NCI-H146 (cell line): ENCODE measurements around the gene CD28.

Experiments
- DNase-seq: peaks from one replicate; lab custom pipeline; 2025; lab: John Stamatoyannopoulos, UW

CD28 gene

GRCh38 chr2:203718087-203718486 lies 11.6 kb downstream of the CD28 start:
- no peak for DNase-seq

GRCh38 chr2:203719456-203720410 lies 13.3 kb downstream of the CD28 start:
- no peak for DNase-seq

GRCh38 chr2:203720915-203721672 lies 14.7 kb downstream of the CD28 start:
- DNase-seq: no peak

- no peak for DNase-seq
Observed at GRCh38 chr2:203721781-203722300, 15.4 kb downstream of the CD28 start.

- DNase-seq: peak; percentile 6
Observed at GRCh38 chr2:203722411-203722810, 16.0 kb downstream of the CD28 start.

GRCh38 chr2:203728321-203728720 lies 21.9 kb downstream of the CD28 start:
- DNase-seq: no peak

- DNase-seq: no peak
Observed at GRCh38 chr2:203730076-203730729, 23.8 kb downstream of the CD28 start.

- no peak for DNase-seq
Observed at GRCh38 chr2:203730883-203731282, 24.4 kb downstream of the CD28 start.

- DNase-seq: peak; percentile 53
Observed at GRCh38 chr2:203732092-203732952, 25.9 kb downstream of the CD28 start.

- no peak for DNase-seq
Observed at GRCh38 chr2:203732953-203733510, 26.6 kb downstream of the CD28 start.

GRCh38 chr2:203733684-203734083 lies 27.2 kb downstream of the CD28 start:
- no peak for DNase-seq

- DNase-seq: no peak
Observed at GRCh38 chr2:203734276-203734983, 28.0 kb downstream of the CD28 start.

- DNase-seq: no peak
Observed at GRCh38 chr2:203737360-203737759, 30.9 kb downstream of the CD28 start.

- no peak for DNase-seq
Observed at GRCh38 chr2:203739351-203739750, 32.9 kb downstream of the CD28 start.

- DNase-seq: no peak
Observed at GRCh38 chr2:203740871-203741281, 34.4 kb downstream of the CD28 start.

GRCh38 chr2:203741566-203741965 lies 35.1 kb downstream of the CD28 start:
- no peak for DNase-seq

GRCh38 chr2:203743441-203743981 lies 37.1 kb downstream of the CD28 start:
- no peak for DNase-seq

GRCh38 chr2:203744091-203744490 lies 37.7 kb downstream of the CD28 start:
- no peak for DNase-seq

GRCh38 chr2:203745267-203745666 lies 38.8 kb downstream of the CD28 start:
- DNase-seq: no peak
